ENCODE data around the gene RBBP8NL. TPM values are rescaled to one million over a fixed set of nuclear protein-coding genes. Genes with fewer than 3 reads are reported as not detected.

Gene RBBP8NL
- total and polyA plus RNA-seq, 12 donors, result not detected

GRCh38 chr20:62390317-62391164, 36.8 kb downstream of the RBBP8NL start:
- H3K4me1 ChIP-seq (replicated peaks in 1 of 2), result peaks cover 15 to 21% of the 10 kb centered on the region in 2 donors
- no peak overlapping the region for H3K27ac ChIP-seq
- H3K9me3 ChIP-seq (replicated peaks in 1 of 3), result no peaks in the 10 kb centered on the region
- 66 to 80% (median 76%) methylated on average over 24 to 29 of the region's 29 CpGs for WGBS, 4 donors
- H3K4me3 ChIP-seq, result no peak overlapping the region
- TF ChIP-seq POLR2A (IDR thresholded peaks at IDR 0.05), result no peak
- no peak for TF ChIP-seq CTCF (IDR thresholded peaks at IDR 0.05)
- H3K27me3 ChIP-seq, result no peaks in the 10 kb centered on the region
- peaks cover 0 to 22% of the 10 kb centered on the region in 2 donors for H3K36me3 ChIP-seq (replicated peaks in 1 of 2)
- peak in 1 of 7 donors; percentile 59 for DNase-seq
- intact Hi-C loops (cut with DNase I), result loop anchor here in 1 of 2 donors (10.0 kb wide), 1 partner anchor 224 kb away; no protein-coding TSS in a partner anchor

- intact Hi-C loops (cut with DNase I), result loop anchor here in 1 of 2 donors (5.0 to 10.0 kb wide), 2 partner anchors 37 to 225 kb away; no protein-coding TSS in a partner anchor
- Histone ChIP-seq H3K9me3 (replicated peaks in 1 of 3) (no peaks in the 10 kb centered on the region), H3K27me3 (no peaks in the 10 kb centered on the region), H3K4me1 (replicated peaks in 1 of 2) (peaks cover 17 to 27% of the 10 kb centered on the region in 2 donors), H3K36me3 (replicated peaks in 1 of 2) (peaks cover 0 to 22% of the 10 kb centered on the region in 2 donors), H3K27ac (no peak overlapping the region), H3K4me3 (no peak overlapping the region)
- 81 to 87% (median 86%) methylated on average over 5 of the region's 5 CpGs for WGBS, 4 donors
- no peak for DNase-seq
- TF ChIP-seq CTCF (IDR thresholded peaks at IDR 0.05) (no peak), POLR2A (IDR thresholded peaks at IDR 0.05) (no peak)
Observed at GRCh38 chr20:62389601-62390087, 37.7 kb downstream of the RBBP8NL start.

GRCh38 chr20:62388839-62389600, 38.3 kb downstream of the RBBP8NL start:
- intact Hi-C loops (cut with DNase I), result loop anchor here in 1 of 2 donors (5.0 kb wide), 1 partner anchor 37 kb away; no protein-coding TSS in a partner anchor
- H3K36me3 ChIP-seq (replicated peaks in 1 of 2), result peaks cover 0 to 22% of the 10 kb centered on the region in 2 donors
- 81 to 84% (median 82%) methylated on average over 11 of the region's 11 CpGs for WGBS, 4 donors

More at GRCh38 chr20:62388839-62389600, 38.3 kb downstream of the RBBP8NL start:
- Histone ChIP-seq H3K27ac (peak overlapping the region in 1 of 5 donors; percentile 90), H3K27me3 (no peaks in the 10 kb centered on the region), H3K9me3 (replicated peaks in 1 of 3) (no peaks in the 10 kb centered on the region), H3K4me3 (no peak overlapping the region), H3K4me1 (replicated peaks in 1 of 2) (peaks cover 17 to 27% of the 10 kb centered on the region in 2 donors)
- no peak for DNase-seq
- no peak for TF ChIP-seq CTCF (IDR thresholded peaks at IDR 0.05)
- no peak for TF ChIP-seq POLR2A (IDR thresholded peaks at IDR 0.05)

All from adrenal gland (tissue), 12 donors.